ENCODE data around the gene MRAS. TPM values are rescaled to one million over a fixed set of nuclear protein-coding genes. Genes with fewer than 3 reads are reported as not detected.
"Not testable (repeated sequence)": the region's sequence is repeated elsewhere in the genome, so short reads cannot be mapped to it uniquely, and the experiment has no call there.

MRAS gene
- total and polyA plus RNA-seq, 5 experiments from 2014 or later, result 0.13 TPM; not detected in 4

- H3K4me3 Mint-ChIP-seq, result no peak overlapping the region
- no peaks in the 10 kb centered on the region for H3K9me3 Mint-ChIP-seq
- H3K27ac Mint-ChIP-seq, result peak overlapping the region in 1 of 10 donors; percentile 26
- ATAC-seq (no peak), DNase-seq (no peak)
- H3K4me1 Mint-ChIP-seq, result peaks cover 0 to 2% (median under 1%) of the 10 kb centered on the region in 4 donors
- POLR2A ChIA-PET, result no interaction called here
- peaks cover 0 to 17% (median 2%) of the 10 kb centered on the region in 5 donors for H3K27me3 Mint-ChIP-seq
- H3K36me3 Mint-ChIP-seq, result no peaks in the 10 kb centered on the region
These were observed 52.3 kb downstream of the MRAS start for GRCh38 chr3:138400651-138401070.

- no peaks in the 10 kb centered on the region for H3K9me3 Mint-ChIP-seq
- peaks cover 0 to 2% (median under 1%) of the 10 kb centered on the region in 4 donors for H3K4me1 Mint-ChIP-seq
- DNase-seq, result no peak
- H3K27me3 Mint-ChIP-seq, result peaks cover 0 to 8% (median 2%) of the 10 kb centered on the region in 5 donors
- no peak for ATAC-seq
- POLR2A ChIA-PET, result no interaction called here
- H3K27ac Mint-ChIP-seq, result no peak overlapping the region
- no peaks in the 10 kb centered on the region for H3K36me3 Mint-ChIP-seq
- no peak overlapping the region for H3K4me3 Mint-ChIP-seq
These were observed 53.5 kb downstream of the MRAS start for GRCh38 chr3:138401834-138402233.

GRCh38 chr3:138404121-138404520 lies 55.7 kb downstream of the MRAS start:
- Mint-ChIP-seq H3K4me3 (no peak overlapping the region), H3K27me3 (peaks cover 0 to 15% (median 13%) of the 10 kb centered on the region in 5 donors), H3K36me3 (no peaks in the 10 kb centered on the region), H3K27ac (peak overlapping the region in 1 of 10 donors; percentile 20), H3K9me3 (no peaks in the 10 kb centered on the region), H3K4me1 (peaks cover 0 to 2% (median under 1%) of the 10 kb centered on the region in 4 donors)
- ATAC-seq (no peak), DNase-seq (no peak)
- POLR2A ChIA-PET, result no interaction called here

- H3K27ac Mint-ChIP-seq, result no peak overlapping the region
- ATAC-seq (no peak), DNase-seq (no peak)
- peaks cover 0 to 17% (median 13%) of the 10 kb centered on the region in 5 donors for H3K27me3 Mint-ChIP-seq
- POLR2A ChIA-PET, result no interaction called here
- no peaks in the 10 kb centered on the region for H3K36me3 Mint-ChIP-seq
- H3K9me3 Mint-ChIP-seq, result no peaks in the 10 kb centered on the region
- peaks cover 0 to 2% (median under 1%) of the 10 kb centered on the region in 4 donors for H3K4me1 Mint-ChIP-seq
- no peak overlapping the region for H3K4me3 Mint-ChIP-seq
These were observed 56.6 kb downstream of the MRAS start for GRCh38 chr3:138405001-138405400.

DNA sequence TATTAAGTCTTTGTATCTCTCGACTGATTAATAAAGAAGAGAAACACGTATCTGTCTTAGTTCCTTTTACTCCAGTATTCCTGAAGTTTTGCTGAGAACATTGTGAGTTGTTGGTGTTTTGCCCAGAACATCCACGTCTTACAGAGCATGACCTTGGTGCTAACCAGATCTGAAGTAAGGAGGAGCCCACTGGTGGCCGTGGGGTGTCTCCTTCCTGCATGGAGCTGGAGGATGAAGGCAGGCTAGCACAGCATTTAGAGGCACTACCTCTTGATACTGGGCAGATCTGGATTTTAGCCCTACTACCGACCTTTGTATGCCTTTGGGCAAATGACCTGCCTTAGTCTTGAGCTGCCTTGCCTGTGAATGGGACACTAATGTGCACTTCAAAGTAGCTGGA lies 57.1 kb downstream of the MRAS start:
- Mint-ChIP-seq H3K27ac (no peak overlapping the region), H3K27me3 (peaks cover 0 to 17% (median 13%) of the 10 kb centered on the region in 5 donors), H3K36me3 (no peaks in the 10 kb centered on the region), H3K9me3 (no peaks in the 10 kb centered on the region), H3K4me1 (peaks cover 0 to 2% (median under 1%) of the 10 kb centered on the region in 4 donors), H3K4me3 (no peak overlapping the region)
- ATAC-seq (no peak), DNase-seq (no peak)
- POLR2A ChIA-PET, result no interaction called here

DNA sequence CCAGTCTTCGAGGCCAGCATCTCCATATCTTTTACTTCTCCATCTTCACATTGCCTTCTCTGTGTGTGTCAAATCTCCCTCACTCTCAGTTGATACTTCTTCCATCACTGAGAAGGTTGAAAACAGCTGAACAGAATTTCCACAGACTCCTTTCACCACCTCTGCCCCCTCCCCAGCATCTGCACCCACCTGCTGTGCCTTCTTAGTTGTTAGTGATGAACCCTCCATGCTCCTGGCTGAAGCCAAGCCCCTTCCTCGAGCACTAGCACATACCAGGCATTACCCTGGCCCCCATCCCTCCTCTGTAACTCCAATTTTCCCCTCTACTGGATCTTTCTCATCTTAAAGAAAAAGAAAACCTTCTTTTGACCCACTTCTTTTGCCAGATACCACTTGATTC lies 58.2 kb downstream of the MRAS start:
- Mint-ChIP-seq H3K9me3 (no peaks in the 10 kb centered on the region), H3K27me3 (peaks cover 0 to 17% (median 13%) of the 10 kb centered on the region in 5 donors), H3K36me3 (no peaks in the 10 kb centered on the region), H3K27ac (peak overlapping the region in 1 of 10 donors; percentile 4), H3K4me1 (peaks cover 0 to 2% (median under 1%) of the 10 kb centered on the region in 4 donors), H3K4me3 (no peak overlapping the region)
- POLR2A ChIA-PET, result no interaction called here
- DNase-seq (no peak), ATAC-seq (no peak)

GRCh38 chr3:138407236-138407907 lies 59.0 kb downstream of the MRAS start:
- ATAC-seq (no peak), DNase-seq (no peak)
- H3K36me3 Mint-ChIP-seq, result no peaks in the 10 kb centered on the region
- H3K4me3 Mint-ChIP-seq, result no peak overlapping the region
- H3K9me3 Mint-ChIP-seq, result no peaks in the 10 kb centered on the region
- H3K27me3 Mint-ChIP-seq, result peaks cover 0 to 17% (median 13%) of the 10 kb centered on the region in 5 donors
- H3K4me1 Mint-ChIP-seq, result peaks cover 0 to 2% (median under 1%) of the 10 kb centered on the region in 4 donors
- POLR2A ChIA-PET, result no interaction called here
- no peak overlapping the region for H3K27ac Mint-ChIP-seq

- Mint-ChIP-seq H3K27me3 (peaks cover 0 to 17% (median 13%) of the 10 kb centered on the region in 5 donors), H3K9me3 (no peaks in the 10 kb centered on the region), H3K36me3 (no peaks in the 10 kb centered on the region), H3K4me3 (no peak overlapping the region), H3K27ac (no peak overlapping the region), H3K4me1 (peaks cover 0 to 2% (median 0%) of the 10 kb centered on the region in 4 donors)
- DNase-seq (no peak), ATAC-seq (no peak)
- POLR2A ChIA-PET, result no interaction called here
These were observed 60.6 kb downstream of the MRAS start for GRCh38 chr3:138408751-138409570.

GRCh38 chr3:138412821-138413551 lies 64.6 kb downstream of the MRAS start:
- no peaks in the 10 kb centered on the region for H3K36me3 Mint-ChIP-seq
- H3K4me3 Mint-ChIP-seq, result no peak overlapping the region
- peaks cover 0 to 2% (median 0%) of the 10 kb centered on the region in 4 donors for H3K4me1 Mint-ChIP-seq
- peaks cover 2 to 15% (median 14%) of the 10 kb centered on the region in 5 donors for H3K27me3 Mint-ChIP-seq
- no peaks in the 10 kb centered on the region for H3K9me3 Mint-ChIP-seq
- DNase-seq (no peak), ATAC-seq (no peak)
- no peak overlapping the region for H3K27ac Mint-ChIP-seq
- POLR2A ChIA-PET, result no interaction called here

DNA sequence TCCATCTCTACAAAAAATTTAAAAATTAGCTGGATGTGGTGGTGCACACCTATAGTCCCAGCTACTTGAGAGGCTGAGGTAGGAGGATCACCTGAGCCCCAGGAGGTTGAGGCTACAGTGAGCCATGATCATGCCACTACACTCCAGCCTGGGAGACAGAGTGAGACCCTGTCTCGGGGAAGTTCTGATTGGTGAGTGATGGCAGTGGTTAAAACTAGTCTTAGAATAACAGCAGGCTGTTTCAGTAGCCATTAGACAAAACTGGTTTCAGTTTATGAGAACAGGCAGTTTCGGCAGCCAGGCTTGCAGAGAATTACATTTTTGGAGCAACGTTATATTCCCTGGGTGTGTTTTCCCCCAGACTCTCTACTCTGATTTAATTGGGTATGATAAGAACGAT lies 67.9 kb downstream of the MRAS start:
- H3K9me3 Mint-ChIP-seq, ATAC-seq, H3K4me1 Mint-ChIP-seq, H3K4me3 Mint-ChIP-seq, DNase-seq, H3K27ac Mint-ChIP-seq, H3K36me3 Mint-ChIP-seq, POLR2A ChIA-PET: not testable (repeated sequence)
- peaks cover 2 to 15% (median 8%) of the 10 kb centered on the region in 5 donors for H3K27me3 Mint-ChIP-seq

- POLR2A ChIA-PET, result interaction anchor here (0.9 kb wide), 1 partner anchor 17 kb away, joined by 3 read pairs; the partner anchor contains the start of gene ESYT3
- Mint-ChIP-seq H3K9me3 (peaks cover 0 to 3% (median 0%) of the 10 kb centered on the region in 9 donors), H3K27ac (no peak overlapping the region), H3K4me1 (peaks cover 0 to 2% (median 0%) of the 10 kb centered on the region in 4 donors), H3K36me3 (no peaks in the 10 kb centered on the region), H3K4me3 (no peak overlapping the region), H3K27me3 (peaks cover 2 to 15% (median 8%) of the 10 kb centered on the region in 5 donors)
- DNase-seq, result peak; percentile 31 to 76 (median 48)
- peak; percentile 63 to 75 for ATAC-seq
These were observed 69.2 kb downstream of the MRAS start for GRCh38 chr3:138417559-138417982.

DNA sequence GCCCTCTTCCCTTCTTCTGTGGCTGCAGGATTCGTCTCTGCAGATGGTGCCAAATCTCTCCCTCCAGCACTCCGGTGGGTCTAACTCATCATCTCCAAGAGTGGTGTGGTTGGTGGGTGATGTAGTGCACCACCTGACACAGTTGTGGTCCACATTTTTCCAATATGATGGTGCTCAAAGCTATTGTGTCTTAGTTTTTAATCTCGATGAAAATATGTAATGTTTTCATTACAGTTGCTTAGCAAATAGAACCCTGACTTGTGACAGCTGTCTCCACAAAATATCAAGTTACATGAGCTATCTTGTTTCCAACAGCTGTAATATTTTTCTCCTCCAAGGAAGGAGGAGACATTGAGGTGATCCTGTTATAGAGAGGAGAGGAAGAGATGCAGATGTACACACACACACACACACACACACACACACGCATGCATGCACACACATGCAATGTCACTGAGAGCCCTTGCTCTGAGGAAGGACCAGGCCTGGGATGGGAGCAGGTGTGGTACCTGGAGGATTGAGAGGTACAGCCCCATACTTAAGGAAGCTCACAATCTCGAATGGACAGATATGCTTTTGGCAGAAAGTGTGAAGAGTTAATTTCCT lies 70.3 kb downstream of the MRAS start:
- no peaks in the 10 kb centered on the region for H3K36me3 Mint-ChIP-seq
- H3K27ac Mint-ChIP-seq, result no peak overlapping the region
- H3K9me3 Mint-ChIP-seq, result peaks cover 0 to 3% (median 0%) of the 10 kb centered on the region in 9 donors

More for the DNA sequence above, 70.3 kb downstream of the MRAS start:
- peaks cover 0 to 2% (median 0%) of the 10 kb centered on the region in 4 donors for H3K4me1 Mint-ChIP-seq
- H3K27me3 Mint-ChIP-seq, result peaks cover 2 to 15% (median 8%) of the 10 kb centered on the region in 5 donors
- POLR2A ChIA-PET, result no interaction called here
- DNase-seq, result no peak
- H3K4me3 Mint-ChIP-seq, result no peak overlapping the region
- ATAC-seq, result no peak
